Stimulated activated CD8-positive, alpha-beta memory T cell treated with anti-CD3 and anti-CD28 coated beads, Interleukin-7, amount 100 ng/mL, for 24 hours (primary cell): ENCODE measurements around the gene LAMA5.

Experiments used
- DNase-seq: peaks from one replicate; pipeline ENCODE4 v3.0.0-alpha.2; 2020; ENCODE audit warnings: low read depth

Gene LAMA5

GRCh38 chr20:62330576-62331317, 36.4 kb downstream of the LAMA5 start:
- no peak for DNase-seq

- DNase-seq: no peak
These were observed 37.4 kb downstream of the LAMA5 start for GRCh38 chr20:62329389-62330377.

DNA sequence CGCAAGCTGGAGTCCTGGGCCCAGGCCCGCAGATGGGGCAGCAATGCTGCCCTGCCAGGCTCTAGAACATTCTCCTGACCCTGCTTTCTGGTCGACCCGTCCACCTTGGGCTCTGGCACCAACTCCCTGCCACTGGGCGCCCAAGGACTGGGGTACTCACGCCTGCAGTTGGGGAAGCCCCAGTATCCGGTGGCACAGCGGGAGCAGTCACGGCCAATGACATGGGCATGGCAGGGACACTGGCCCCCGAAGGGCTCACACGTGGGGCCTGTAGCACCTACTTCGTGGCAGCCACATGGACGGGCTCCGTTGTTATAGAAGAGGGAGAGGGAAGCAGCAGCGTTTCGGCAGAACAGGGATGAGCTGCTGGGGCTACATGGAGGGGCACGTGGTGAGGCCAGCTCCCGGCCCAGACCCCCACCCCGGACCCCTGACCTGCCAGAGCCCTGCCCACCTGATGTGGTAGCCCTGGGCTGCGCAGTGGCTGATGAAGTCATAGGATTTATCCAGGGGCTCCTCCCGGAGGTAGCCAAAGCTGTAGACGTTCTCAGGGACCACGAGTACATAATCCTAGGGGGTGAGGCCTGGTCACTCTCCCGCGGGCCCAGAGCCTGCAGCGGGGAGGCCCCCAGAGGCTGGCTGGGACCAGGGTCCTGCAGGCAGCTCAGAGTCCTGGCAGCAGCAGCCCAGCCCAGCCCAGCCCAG, 38.3 kb downstream of the LAMA5 start:
- no peak for DNase-seq

DNA sequence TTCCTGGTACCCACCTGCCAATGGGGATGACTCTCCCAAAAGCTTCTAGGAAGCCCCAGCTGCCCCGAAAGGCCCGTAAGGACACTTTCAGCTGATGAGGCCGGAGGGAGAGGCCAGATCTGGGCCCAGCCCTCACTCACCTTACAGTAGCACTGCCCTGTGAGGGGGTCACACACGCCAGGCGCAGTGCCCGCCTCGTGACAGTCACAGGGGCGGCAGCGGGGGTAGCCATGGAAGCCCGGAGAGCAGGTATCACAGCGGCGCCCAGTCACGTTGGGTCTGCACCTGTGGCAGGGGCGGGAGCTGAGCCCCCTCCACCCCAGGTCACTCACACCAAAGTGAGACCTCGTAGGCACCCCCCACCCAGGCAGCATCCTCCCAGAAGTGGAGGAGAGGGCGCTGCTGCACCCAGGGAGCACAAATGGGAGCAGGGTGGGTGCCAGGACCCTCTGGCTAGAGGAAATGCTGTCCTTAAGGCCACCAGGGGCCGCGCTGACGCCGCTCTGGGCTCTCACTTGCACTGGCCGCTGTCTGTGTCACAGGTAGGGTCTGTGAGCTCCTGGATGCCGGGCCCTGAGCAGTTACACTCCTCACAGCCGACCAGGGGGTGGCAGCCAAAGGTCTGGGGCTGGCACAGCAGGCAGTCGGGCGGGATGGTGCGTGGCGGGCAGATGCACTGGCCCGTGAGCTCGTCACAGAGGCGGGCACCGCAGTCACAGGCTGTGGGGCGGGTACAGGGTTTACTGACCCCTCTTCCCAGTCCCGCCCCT, 39.2 kb downstream of the LAMA5 start:
- DNase-seq: no peak

DNA sequence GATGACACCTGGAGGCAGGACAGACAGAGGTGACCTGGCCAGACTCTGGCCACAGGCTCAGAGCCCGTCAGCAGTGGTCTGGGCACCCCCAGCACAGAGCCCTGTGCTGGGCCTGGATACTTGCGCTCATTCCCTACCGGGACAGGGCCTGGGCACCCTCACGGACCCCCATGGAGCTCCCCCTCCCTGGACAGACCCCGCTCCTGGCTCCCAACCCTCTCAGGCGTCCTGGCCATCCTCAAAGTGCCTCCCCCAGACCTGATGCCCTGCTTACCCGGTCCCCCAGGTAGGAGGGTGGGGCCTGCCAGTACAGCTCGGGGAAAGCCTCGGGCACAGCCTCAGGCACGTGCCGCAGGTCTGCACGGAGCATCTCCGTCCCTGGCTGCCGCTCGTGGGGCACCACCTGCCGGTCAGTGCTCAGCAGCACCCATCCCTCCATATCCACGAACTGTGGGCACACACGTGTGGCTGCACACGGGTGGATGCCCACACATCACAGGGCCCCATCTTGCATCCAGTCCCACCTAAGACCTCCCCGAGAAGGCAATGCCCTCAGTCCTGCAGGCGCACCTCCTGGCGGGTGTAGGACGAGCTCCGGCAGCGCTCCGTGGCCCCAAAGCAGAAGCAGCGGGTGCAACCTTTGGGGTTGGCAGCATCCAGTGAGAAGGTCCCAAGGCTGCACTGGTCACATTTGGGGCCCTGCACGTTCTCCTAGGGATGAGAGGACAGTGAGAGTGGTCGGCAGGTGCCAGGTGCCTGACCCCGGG, 40.0 kb downstream of the LAMA5 start:
- no peak for DNase-seq

- no peak for DNase-seq
These were observed 40.6 kb downstream of the LAMA5 start for GRCh38 chr20:62326559-62326958.

DNA sequence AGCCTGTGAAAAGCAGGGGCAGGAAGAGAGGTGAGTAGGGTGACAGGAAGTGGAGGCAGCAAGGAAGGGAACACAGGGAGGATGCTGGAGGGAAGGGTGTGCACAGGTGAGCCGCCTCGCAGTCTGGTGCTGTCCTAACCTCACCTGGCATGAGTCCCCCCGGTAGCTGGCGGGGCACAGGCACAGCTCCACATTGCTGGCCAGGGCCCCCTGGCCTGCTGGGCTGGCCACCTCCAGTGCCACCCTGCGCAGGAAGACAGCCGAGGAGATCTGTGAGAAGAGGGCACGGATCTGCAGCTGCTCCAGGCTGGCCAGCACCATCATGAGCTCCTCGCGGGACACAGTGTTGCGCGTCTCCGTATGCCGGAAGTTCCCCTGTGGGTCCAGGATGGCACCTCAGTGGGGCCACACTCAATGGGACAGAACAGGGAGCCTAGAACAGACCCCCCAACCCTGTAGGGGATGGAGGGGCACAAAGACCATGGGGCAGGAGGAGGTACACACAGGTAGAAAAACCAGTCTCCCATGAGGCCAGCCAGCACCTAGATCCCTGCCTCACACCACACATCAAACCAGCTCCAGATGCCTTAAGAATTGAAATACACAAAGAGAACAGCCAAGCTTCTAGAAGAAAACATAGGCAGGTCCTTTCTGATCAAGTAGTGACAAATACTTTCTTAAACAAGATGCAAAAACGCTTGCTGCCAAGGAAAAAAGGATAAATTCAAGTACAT, 41.8 kb downstream of the LAMA5 start:
- DNase-seq: no peak

DNA sequence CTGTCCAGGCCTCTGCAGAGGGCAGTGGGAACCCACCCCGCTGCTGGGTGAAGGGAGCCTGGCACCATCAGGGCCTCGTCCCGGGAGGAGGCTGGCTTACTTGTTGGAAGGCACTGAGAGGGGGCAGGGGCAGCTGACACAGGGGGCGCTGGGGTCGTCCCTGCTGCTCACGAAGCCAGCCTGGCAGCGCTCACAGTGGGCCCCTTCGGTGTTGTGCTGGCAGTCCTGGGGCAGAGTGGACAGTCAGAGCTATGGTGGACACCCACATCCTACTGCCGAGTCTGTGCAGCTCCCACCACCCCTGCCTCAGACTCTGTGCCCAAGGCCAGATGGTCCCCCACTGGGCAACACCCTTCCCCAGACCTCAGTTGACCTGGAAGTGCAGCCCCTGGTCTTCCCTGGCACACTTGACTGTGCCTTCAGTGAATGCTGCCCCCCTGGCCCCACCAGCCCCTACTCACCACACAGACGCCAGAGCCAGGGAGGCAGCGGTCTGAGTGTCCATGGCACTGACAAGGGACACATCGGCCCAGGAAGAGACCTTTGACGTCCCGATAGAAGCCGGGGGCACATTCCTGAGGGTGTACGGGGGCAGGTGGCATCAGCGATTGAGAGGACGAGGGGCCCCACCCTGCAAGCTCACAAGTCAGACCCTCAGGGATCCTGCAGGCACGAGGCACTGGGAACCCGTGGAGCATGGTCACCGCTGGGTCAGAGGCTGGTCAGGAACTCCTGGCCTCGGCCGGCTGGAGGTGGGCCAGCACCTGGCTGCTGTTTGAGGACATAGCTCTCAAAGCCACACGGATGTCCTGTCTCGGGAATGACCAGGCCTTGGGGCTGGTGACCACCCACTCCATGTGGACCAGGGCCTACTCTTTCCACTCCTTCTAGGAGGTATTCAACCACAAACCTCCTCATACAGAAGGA, 42.9 kb downstream of the LAMA5 start:
- no peak for DNase-seq

DNA sequence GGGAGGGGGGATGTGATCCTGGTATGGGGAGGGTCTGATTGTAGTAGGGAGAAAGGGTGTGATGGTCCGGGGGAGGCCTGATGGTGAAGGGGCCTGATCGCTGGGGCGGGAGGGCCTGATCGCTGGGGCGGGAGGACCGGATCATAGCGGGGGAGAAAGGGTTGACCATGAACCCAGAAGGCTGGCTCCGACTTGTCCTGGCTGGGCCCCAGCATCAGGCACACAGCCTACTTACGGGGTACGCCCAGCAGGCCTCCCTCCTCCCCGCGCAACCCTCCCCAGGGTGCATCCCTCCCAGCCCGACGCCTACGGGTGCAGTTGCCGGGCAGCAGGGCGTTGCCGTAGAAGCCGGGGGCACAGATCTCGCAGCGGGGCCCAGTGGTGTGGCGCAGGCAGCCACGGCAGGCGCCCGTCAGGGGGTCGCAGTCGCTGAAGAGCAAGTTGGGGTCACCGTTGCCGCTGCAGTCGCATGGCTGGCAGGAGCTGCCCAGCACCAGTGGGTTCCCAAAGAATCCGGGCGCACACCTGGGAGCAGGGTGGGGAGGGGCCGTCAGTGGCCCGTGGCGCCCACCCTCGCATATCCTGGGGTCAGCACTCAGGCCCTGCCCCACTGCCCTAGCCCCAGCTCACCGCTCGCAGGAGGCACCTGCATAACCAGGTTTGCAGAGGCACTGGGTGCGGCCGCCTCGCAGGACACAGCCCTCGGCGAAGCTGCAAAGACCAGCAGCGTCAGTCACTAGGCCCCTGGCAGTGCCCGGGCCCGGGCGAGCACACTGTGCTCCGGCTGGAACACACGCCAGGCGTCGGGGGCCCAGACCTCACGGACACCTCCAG, 43.7 kb downstream of the LAMA5 start:
- DNase-seq: no peak

DNA sequence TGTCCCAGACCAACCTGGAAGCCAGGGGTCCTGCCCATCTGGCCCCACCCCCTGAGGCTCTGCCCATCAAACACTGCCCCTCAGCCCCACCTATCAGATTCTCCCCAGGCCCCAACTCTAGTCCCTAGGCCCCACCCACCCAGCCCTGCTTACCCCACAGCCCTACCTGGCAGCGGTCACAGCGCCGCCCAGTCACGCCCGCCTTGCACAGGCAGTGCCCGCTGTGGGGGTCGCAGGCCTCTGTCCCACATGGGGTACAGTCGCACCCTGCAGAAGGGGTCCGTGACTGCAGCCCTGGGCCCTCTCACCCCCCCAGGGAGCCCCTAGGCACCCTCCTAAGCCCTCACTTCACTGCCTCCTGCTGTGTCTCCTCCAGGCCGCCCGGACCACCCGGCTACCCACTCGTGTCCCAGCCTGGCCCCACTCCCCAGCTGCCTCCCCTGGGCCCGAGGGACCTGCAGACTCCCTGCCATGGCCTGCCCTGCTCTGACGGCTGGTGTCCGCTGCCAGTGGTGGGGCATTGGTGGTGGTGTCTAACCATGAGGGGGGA, 44.5 kb downstream of the LAMA5 start:
- no peak for DNase-seq

DNA sequence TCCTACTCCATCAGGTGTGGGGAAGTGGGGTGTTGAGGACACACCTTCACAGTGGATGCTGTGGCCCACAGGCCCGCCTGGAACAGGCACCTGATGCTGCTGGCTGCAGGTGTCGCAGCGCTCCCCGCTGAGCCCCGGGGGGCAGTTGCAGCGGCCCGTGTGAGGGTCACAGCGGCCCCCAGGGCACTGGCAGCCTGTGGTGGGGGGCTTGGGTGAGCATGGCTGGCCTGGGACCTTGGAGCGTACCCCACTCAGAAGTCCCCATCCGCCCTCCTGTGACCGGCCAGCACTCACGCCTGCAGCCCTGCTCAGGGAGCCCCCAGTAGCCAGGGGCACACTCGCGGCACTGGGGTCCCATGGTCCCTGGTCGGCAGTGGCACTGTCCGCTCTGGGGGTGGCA, 45.1 kb downstream of the LAMA5 start:
- no peak for DNase-seq

- no peak for DNase-seq
These were observed 45.6 kb downstream of the LAMA5 start for GRCh38 chr20:62321521-62321948.

GRCh38 chr20:62320581-62321354, 46.3 kb downstream of the LAMA5 start:
- DNase-seq: no peak

DNA sequence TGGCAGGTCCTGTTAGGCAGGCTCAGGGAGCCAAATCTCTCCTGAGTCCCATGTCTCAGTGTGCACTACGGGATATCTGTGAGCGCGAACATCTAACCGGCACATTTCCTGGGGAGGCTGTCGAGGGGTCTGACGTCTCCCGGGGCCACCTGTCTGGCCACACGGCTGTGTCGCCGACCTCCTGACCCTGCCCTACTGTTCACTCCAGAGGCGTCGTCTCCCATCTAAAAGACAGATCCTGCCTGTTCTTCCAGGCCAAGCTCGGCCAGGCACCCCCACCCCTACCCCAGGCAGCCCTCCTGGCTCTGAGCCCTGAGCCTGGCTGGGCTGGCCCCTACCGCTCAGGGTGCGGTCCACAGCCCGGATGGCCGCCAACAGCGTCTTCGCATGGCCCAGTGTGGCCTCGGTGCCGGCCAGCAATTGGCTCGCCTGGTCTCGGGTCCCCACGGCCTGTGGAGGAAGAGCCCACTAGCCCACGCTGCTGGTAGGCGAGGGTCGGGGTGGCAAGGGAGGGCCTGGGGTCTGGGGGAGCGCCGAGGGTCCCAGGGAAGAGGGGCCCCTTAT, 47.7 kb downstream of the LAMA5 start:
- no peak for DNase-seq

- DNase-seq: no peak
These were observed 48.4 kb downstream of the LAMA5 start for GRCh38 chr20:62318400-62319345.
